COR-L47 (cell line): ENCODE measurements around the gene OR4A16.

Source experiments
- DNase-seq: peaks from one replicate; lab custom pipeline; 2025; lab: John Stamatoyannopoulos, UW

OR4A16 gene, protein sequence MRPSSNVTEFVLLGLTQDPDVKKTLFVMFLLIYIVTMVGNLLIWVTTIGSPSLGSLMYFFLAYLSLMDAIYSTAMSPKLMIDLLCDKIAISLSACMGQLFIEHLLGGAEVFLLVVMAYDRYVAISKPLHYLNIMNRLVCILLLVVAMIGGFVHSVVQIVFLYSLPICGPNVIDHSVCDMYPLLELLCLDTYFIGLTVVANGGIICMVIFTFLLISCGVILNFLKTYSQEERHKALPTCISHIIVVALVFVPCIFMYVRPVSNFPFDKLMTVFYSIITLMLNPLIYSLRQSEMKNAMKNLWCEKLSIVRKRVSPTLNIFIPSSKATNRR

GRCh38 chr11:55342901-55343300 is at the start of gene OR4A16:
Gene OR4A16 (plus strand): TSS chr11:55343201. CDS start chr11:55343201, 0 bp downstream.
- no peak for DNase-seq

- no peak for DNase-seq
These were observed 18.5 kb upstream of the OR4A16 start for GRCh38 chr11:55324500-55324899.

GRCh38 chr11:55345306-55345705 is 2.3 kb downstream of the OR4A16 start:
- DNase-seq = no peak

DNA sequence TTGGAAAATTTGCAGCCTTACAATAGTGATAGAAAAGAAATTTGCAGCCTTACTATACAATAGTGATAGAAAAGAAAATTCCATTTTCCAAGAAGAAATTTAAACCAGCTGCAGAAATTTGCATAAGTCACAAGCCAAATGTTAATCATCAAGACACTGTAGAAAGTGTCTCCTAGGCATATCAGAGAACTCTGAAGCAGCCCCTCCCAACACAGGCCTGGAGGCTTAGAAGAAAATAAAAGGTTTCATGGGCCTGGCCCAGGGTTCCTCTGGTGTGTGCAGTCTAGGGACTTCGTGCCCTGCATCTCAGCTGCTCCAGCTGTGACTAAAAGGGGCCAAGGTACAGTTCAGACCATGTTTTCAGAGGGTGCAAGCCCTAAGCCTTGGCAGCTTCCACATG is 6.0 kb downstream of the OR4A16 start:
- no peak for DNase-seq

GRCh38 chr11:55357560-55358184 is 14.7 kb downstream of the OR4A16 start:
- peak; percentile 4 for DNase-seq

DNA sequence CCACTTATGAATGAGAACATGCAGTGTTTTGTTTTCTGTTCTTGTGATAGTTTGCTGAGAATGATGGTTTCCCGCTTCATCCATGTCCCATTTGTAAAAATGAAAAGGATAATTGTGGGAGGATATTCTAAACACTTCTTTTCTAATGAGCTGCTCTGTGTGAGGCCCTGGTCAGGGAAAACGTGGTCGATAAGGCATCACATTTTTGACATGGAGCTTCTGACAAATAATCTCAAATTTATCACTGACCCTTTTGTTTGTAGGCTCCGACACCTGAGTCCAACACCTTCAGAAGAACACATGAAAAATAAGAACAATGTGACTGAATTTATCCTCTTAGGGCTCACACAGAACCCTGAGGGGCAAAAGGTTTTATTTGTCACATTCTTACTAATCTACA is 24.7 kb downstream of the OR4A16 start, which contains the start of gene OR4A15:
Gene OR4A15 (plus strand): TSS at position 301 of the 400 bp plus-strand sequence. CDS start 0 bp downstream, at position 301.
- no peak for DNase-seq
